Measurements from ENCODE around the gene PSMB2. TPM values are rescaled to one million over a fixed set of nuclear protein-coding genes. Genes with fewer than 3 reads are reported as not detected.

The PSMB2 gene
- total and polyA plus RNA-seq, 2 of the 8 experiments (the other 6 are each of a cell fraction or from before 2014, with no cell fraction given), result 91.4 to 101 TPM

GRCh38 chr1:35683012-35683411 lies 41.7 kb upstream of the PSMB2 start (continued):
- TF ChIP-seq, protein P1, sequence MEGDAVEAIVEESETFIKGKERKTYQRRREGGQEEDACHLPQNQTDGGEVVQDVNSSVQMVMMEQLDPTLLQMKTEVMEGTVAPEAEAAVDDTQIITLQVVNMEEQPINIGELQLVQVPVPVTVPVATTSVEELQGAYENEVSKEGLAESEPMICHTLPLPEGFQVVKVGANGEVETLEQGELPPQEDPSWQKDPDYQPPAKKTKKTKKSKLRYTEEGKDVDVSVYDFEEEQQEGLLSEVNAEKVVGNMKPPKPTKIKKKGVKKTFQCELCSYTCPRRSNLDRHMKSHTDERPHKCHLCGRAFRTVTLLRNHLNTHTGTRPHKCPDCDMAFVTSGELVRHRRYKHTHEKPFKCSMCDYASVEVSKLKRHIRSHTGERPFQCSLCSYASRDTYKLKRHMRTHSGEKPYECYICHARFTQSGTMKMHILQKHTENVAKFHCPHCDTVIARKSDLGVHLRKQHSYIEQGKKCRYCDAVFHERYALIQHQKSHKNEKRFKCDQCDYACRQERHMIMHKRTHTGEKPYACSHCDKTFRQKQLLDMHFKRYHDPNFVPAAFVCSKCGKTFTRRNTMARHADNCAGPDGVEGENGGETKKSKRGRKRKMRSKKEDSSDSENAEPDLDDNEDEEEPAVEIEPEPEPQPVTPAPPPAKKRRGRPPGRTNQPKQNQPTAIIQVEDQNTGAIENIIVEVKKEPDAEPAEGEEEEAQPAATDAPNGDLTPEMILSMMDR (IDR thresholded peaks at IDR 0.05; ENCODE audit: control extremely low read depth in 1 of 3, insufficient read depth in 1 of 3, low read depth in 1 of 3, low read length in 3 of 3), result no peak
- no peak for TF ChIP-seq MAX (IDR thresholded peaks at IDR 0.05)
- TF ChIP-seq SP1 (IDR thresholded peaks at IDR 0.05; ENCODE audit: low read depth, low read length), result no peak
- TF ChIP-seq TAF1 (IDR thresholded peaks at IDR 0.05; ENCODE audit: low read depth, low read length), result no peak
- TF ChIP-seq ZNF274 (IDR thresholded peaks at IDR 0.05; ENCODE audit: borderline replicate concordance, extremely low read depth, low read length), result no peak

All from H1 (cell line).